Activated CD8-positive, alpha-beta memory T cell treated with anti-CD3 and anti-CD28 coated beads for 1 hour (primary cell): ENCODE results near the gene MS4A6A.
"Not testable (repeated sequence)": the region's sequence is repeated elsewhere in the genome, so short reads cannot be mapped to it uniquely, and the experiment has no call there.

Source experiments
- DNase-seq, 2 donors: peaks; one replicate each; pipeline ENCODE4 v3.0.0-alpha.2; 2020; ENCODE audit warnings: low read depth in 1 of 2; ENCODE audit errors: extremely low read depth in 1 of 2

MS4A6A gene

GRCh38 chr11:60130496-60130895, 52.4 kb downstream of the MS4A6A start:
- no peak for DNase-seq

- no peak for DNase-seq
Measured at GRCh38 chr11:60129853-60130252, 53.0 kb downstream of the MS4A6A start.

- DNase-seq = not testable (repeated sequence)
Measured at GRCh38 chr11:60128866-60129265, 54.0 kb downstream of the MS4A6A start.

- no peak for DNase-seq
Measured at GRCh38 chr11:60128376-60128775, 54.5 kb downstream of the MS4A6A start.

GRCh38 chr11:60127311-60127811, 55.5 kb downstream of the MS4A6A start:
- no peak for DNase-seq

- no peak for DNase-seq
Measured at GRCh38 chr11:60125956-60126585, 56.8 kb downstream of the MS4A6A start.

GRCh38 chr11:60124802-60125432, 58.0 kb downstream of the MS4A6A start:
- no peak for DNase-seq
